Neural crest cell (in vitro differentiated cells): ENCODE data around the gene DBP. TPM values are rescaled to one million over a fixed set of nuclear protein-coding genes. Genes with fewer than 3 reads are reported as not detected.
"Not testable (repeated sequence)": the region's sequence is repeated elsewhere in the genome, so short reads cannot be mapped to it uniquely, and the experiment has no call there.

Experiments
- DNase-seq: peaks from one replicate; pipeline ENCODE4 v3.0.0; 2021; ENCODE audit warnings: low read depth, mixed read lengths, low spot score
- H3K27ac Mint-ChIP-seq: one replicate; pipeline ENCODE4 v1.8.0; 2021; ENCODE audit warnings: mild to moderate bottlenecking, mixed read lengths; ENCODE audit not compliant: unreplicated experiment
- H3K27me3 Mint-ChIP-seq: 2 replicates; pipeline ENCODE4 v1.8.0; 2021; ENCODE audit warnings: low read depth, mild to moderate bottlenecking, mixed read lengths
- H3K36me3 Mint-ChIP-seq: 2 replicates; pipeline ENCODE4 v1.8.0; 2021; ENCODE audit warnings: low read depth, mild to moderate bottlenecking, mixed read lengths
- H3K4me1 Mint-ChIP-seq: 2 replicates; pipeline ENCODE4 v1.8.0; 2021; ENCODE audit warnings: mixed read lengths
- H3K4me3 Mint-ChIP-seq: one replicate; pipeline ENCODE4 v1.8.0; 2021; ENCODE audit warnings: mild to moderate bottlenecking, mixed read lengths
- H3K9me3 Mint-ChIP-seq: 2 replicates; pipeline ENCODE4 v1.8.0; 2021; ENCODE audit warnings: mixed read lengths
- CTCF ChIP-seq: fragments of 200-600 bp; sonication (generic); conservative IDR thresholded peaks from 2 replicates; pipeline ENCODE4 v1.5.0; 2021; ENCODE audit warnings: antibody characterized with exemption, mild to moderate bottlenecking
- total RNA-seq: library from RNA; stranded (reverse); gene quantifications from 2 replicates; pipeline ENCODE4 v1.2.1, GENCODE V29; 2021

Gene DBP
- total RNA-seq, 1 donor from 2014 or later = 5.2 TPM

GRCh38 chr19:48680436-48681126 is 43.4 kb upstream of the DBP start:
- Mint-ChIP-seq H3K4me1 (peaks cover 6% of the 10 kb centered on the region), H3K4me3 (no peak overlapping the region), H3K27me3 (no peaks in the 10 kb centered on the region), H3K36me3 (no peaks in the 10 kb centered on the region), H3K27ac (no peak overlapping the region), H3K9me3 (no peaks in the 10 kb centered on the region)
- TF ChIP-seq CTCF = no peak
- DNase-seq = no peak

DNA sequence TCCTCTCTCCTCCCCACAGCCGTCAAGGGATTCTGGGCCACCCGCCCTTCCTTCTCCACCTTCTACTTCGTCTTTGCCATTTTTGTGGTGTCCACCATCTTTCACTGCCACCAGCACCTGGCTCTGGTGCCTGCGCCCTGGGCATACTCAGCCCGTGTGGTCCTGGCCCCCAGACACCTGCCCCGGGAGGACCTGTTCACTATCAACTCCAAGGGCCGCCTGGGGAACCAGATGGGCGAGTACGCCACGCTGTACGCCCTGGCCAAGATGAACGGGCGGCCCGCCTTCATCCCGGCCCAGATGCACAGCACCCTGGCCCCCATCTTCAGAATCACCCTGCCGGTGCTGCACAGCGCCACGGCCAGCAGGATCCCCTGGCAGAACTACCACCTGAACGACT is 42.8 kb upstream of the DBP start:
- peaks cover 12% of the 10 kb centered on the region for H3K4me1 Mint-ChIP-seq
- not testable (repeated sequence) for H3K27me3 Mint-ChIP-seq

DNA sequence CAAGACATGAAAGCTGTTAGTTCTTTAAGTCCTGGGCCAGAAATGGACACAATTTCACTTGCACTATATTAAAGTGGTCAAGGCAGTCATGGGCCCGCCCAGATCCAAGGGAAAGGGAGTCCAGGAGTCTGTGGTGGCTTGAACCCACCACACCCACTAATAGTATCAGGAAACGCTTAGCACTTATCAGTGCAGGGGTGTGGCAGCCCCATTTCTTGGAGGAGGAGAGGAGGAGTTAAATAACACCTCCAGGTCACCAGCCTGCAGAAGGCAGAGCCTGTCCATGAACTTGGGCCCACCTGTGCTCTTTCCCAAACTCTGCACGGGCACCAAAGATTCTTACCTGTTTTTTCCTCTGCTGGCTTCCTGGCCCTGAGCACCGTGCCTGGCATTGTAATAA is 41.0 kb upstream of the DBP start:
- no peaks in the 10 kb centered on the region for H3K36me3 Mint-ChIP-seq
- no peak overlapping the region for H3K4me3 Mint-ChIP-seq
- TF ChIP-seq CTCF = no peak
- no peak for DNase-seq
- H3K9me3 Mint-ChIP-seq = no peaks in the 10 kb centered on the region
- H3K4me1 Mint-ChIP-seq = peaks cover 21% of the 10 kb centered on the region
- H3K27me3 Mint-ChIP-seq = no peaks in the 10 kb centered on the region
- no peak overlapping the region for H3K27ac Mint-ChIP-seq

More for the DNA sequence above, 42.8 kb upstream of the DBP start:
- not testable (repeated sequence) for H3K27ac Mint-ChIP-seq, DNase-seq, H3K36me3 Mint-ChIP-seq, H3K4me3 Mint-ChIP-seq, H3K9me3 Mint-ChIP-seq

DNA sequence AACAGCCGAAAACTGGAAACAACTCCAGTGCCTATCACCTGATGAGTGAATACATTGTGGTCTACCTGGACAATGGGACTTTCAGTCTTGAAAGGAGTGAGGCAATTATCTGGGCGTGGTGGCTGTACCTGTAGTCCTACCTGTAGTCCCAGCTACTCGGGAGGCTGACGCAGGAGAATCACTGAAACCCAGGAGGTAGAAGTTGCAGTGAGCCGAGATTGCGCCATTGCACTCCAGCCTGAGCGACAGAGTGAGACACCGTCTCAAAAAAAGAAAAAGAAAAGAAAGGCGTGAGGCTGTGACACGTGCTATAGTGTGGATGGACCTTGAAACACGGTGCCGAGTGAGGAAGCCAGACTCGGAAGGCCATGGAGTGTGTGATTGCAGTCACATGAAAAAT is 39.7 kb upstream of the DBP start:
- H3K4me1 Mint-ChIP-seq = peaks cover 21% of the 10 kb centered on the region
- H3K36me3 Mint-ChIP-seq = no peaks in the 10 kb centered on the region
- no peak for TF ChIP-seq CTCF
- no peaks in the 10 kb centered on the region for H3K27me3 Mint-ChIP-seq
- DNase-seq = no peak
- H3K9me3 Mint-ChIP-seq = no peaks in the 10 kb centered on the region
- no peak overlapping the region for H3K4me3 Mint-ChIP-seq
- H3K27ac Mint-ChIP-seq = no peak overlapping the region

DNA sequence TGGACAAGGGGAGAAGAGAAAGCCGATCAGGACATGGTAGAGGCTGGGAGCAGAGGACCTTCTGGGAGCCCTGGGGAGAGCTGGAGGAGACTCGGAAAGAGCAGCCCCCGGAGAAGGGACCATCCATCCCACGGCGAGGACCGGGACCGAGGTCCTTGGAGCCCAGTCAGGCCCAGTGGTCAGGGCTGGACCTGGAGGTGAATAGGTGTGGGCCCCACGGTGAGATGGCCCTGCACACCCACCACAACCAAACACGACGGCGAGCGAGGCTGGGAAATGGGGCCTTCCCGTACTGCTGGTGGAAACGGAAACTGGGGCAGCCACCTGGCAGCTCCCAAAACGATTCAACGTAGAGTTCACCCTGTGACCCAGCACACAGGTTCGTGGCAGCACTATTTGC is 39.3 kb upstream of the DBP start:
- Mint-ChIP-seq H3K9me3 (no peaks in the 10 kb centered on the region), H3K4me1 (peaks cover 21% of the 10 kb centered on the region), H3K4me3 (no peak overlapping the region), H3K36me3 (no peaks in the 10 kb centered on the region), H3K27ac (no peak overlapping the region), H3K27me3 (no peaks in the 10 kb centered on the region)
- no peak for DNase-seq
- TF ChIP-seq CTCF = no peak

- Mint-ChIP-seq H3K36me3 (no peaks in the 10 kb centered on the region), H3K9me3 (no peaks in the 10 kb centered on the region), H3K27me3 (no peaks in the 10 kb centered on the region), H3K4me3 (peak overlapping the region; percentile 29), H3K4me1 (peaks cover 25% of the 10 kb centered on the region), H3K27ac (peak overlapping the region; percentile 86)
- peak; percentile 89 for TF ChIP-seq CTCF
- peak; percentile 88 for DNase-seq
Measured at GRCh38 chr19:48674921-48675824, 38.0 kb upstream of the DBP start.
